ENCODE measurements around the gene IGSF21. TPM values are rescaled to one million over a fixed set of nuclear protein-coding genes. Genes with fewer than 3 reads are reported as not detected.

The IGSF21 gene
- polyA plus RNA-seq, 3 donors = not detected

- H3K27me3 ChIP-seq (ENCODE audit: control insufficient read depth in 2 of 2, insufficient read depth in 2 of 2, low read length in 2 of 2) = no peaks in the 10 kb centered on the region
- no peaks in the 10 kb centered on the region for H3K36me3 ChIP-seq (replicated peaks in 1 of 2; ENCODE audit: control insufficient read depth in 1 of 2, insufficient read depth in 2 of 2, low read length in 2 of 2)
- H3K79me2 ChIP-seq (ENCODE audit: insufficient read depth, low read length) = no peaks in the 10 kb centered on the region
- WGBS (ENCODE audit: insufficient coverage) = 0% methylated on average over 1 of the region's 3 CpGs
- no peaks in the 10 kb centered on the region for H3K36me3 Mint-ChIP-seq
- no peak overlapping the region for H3K4me3 Mint-ChIP-seq
- H3K4me1 ChIP-seq (ENCODE audit: control insufficient read depth in 1 of 2, insufficient read depth in 2 of 2, low read length in 2 of 2) = no peaks in the 10 kb centered on the region
- no peaks in the 10 kb centered on the region for H4K20me1 ChIP-seq (ENCODE audit: insufficient read depth, low read length)
- H3K27ac Mint-ChIP-seq = no peak overlapping the region
- H3K9me3 Mint-ChIP-seq = no peaks in the 10 kb centered on the region
- H3K27ac ChIP-seq (ENCODE audit: low read depth in 1 of 2, low read length in 2 of 2) = no peak overlapping the region
- DNase-seq = no peak
- H2AFZ ChIP-seq (ENCODE audit: insufficient read depth, low read depth, low read length, poor library complexity, severe bottlenecking) = no peak overlapping the region
- peaks cover 3 to 12% (median 11%) of the 10 kb centered on the region in 3 donors for H3K27me3 Mint-ChIP-seq (ENCODE audit: low read depth in 3 of 3)
- TF ChIP-seq CTCF (IDR thresholded peaks at IDR 0.05) = no peak
- H3K4me3 ChIP-seq (replicated peaks in 1 of 3; ENCODE audit: low read depth in 2 of 3, low read length in 3 of 3) = no peak overlapping the region
- no peaks in the 10 kb centered on the region for H3K4me1 Mint-ChIP-seq
- H3K4me2 ChIP-seq (replicated peaks; ENCODE audit: extremely low read depth, low read length, poor library complexity, severe bottlenecking) = no peak overlapping the region
- intact Hi-C loops (cut with micrococcal nuclease) = no loop called here
- no peak overlapping the region for H3K9ac ChIP-seq (ENCODE audit: insufficient read depth, low read length, poor library complexity, severe bottlenecking)
- H3K9me3 ChIP-seq (replicated peaks in 1 of 2; ENCODE audit: control insufficient read depth in 1 of 2, insufficient read depth in 1 of 2, low read length in 2 of 2) = no peaks in the 10 kb centered on the region
Observed at GRCh38 chr1:18348354-18348753, 240.8 kb downstream of the IGSF21 start.

- intact Hi-C loops (cut with micrococcal nuclease) = no loop called here
- WGBS (ENCODE audit: insufficient coverage) = 48% methylated on average over 15 of the region's 18 CpGs
- H3K9ac ChIP-seq (ENCODE audit: insufficient read depth, low read length, poor library complexity, severe bottlenecking) = no peak overlapping the region
- no peaks in the 10 kb centered on the region for H3K79me2 ChIP-seq (ENCODE audit: insufficient read depth, low read length)
- H3K9me3 ChIP-seq (replicated peaks in 1 of 2; ENCODE audit: control insufficient read depth in 1 of 2, insufficient read depth in 1 of 2, low read length in 2 of 2) = no peaks in the 10 kb centered on the region
- no peak for DNase-seq
- Mint-ChIP-seq H3K36me3 (no peaks in the 10 kb centered on the region), H3K27ac (no peak overlapping the region), H3K4me3 (no peak overlapping the region), H3K4me1 (no peaks in the 10 kb centered on the region), H3K27me3 (ENCODE audit: low read depth in 3 of 3) (peaks cover 5 to 22% (median 9%) of the 10 kb centered on the region in 3 donors), H3K9me3 (peaks cover 0 to 2% (median 0%) of the 10 kb centered on the region in 7 donors)
- H3K27ac ChIP-seq (ENCODE audit: low read depth in 1 of 2, low read length in 2 of 2) = no peak overlapping the region
- no peak overlapping the region for H2AFZ ChIP-seq (ENCODE audit: insufficient read depth, low read depth, low read length, poor library complexity, severe bottlenecking)
- no peaks in the 10 kb centered on the region for H3K36me3 ChIP-seq (replicated peaks in 1 of 2; ENCODE audit: control insufficient read depth in 1 of 2, insufficient read depth in 2 of 2, low read length in 2 of 2)
- H3K27me3 ChIP-seq (ENCODE audit: control insufficient read depth in 2 of 2, insufficient read depth in 2 of 2, low read length in 2 of 2) = no peaks in the 10 kb centered on the region
- no peaks in the 10 kb centered on the region for H4K20me1 ChIP-seq (ENCODE audit: insufficient read depth, low read length)
- H3K4me1 ChIP-seq (ENCODE audit: control insufficient read depth in 1 of 2, insufficient read depth in 2 of 2, low read length in 2 of 2) = no peaks in the 10 kb centered on the region
- no peak overlapping the region for H3K4me2 ChIP-seq (replicated peaks; ENCODE audit: extremely low read depth, low read length, poor library complexity, severe bottlenecking)
- H3K4me3 ChIP-seq (replicated peaks in 1 of 3; ENCODE audit: low read depth in 2 of 3, low read length in 3 of 3) = no peak overlapping the region
- no peak for TF ChIP-seq CTCF (IDR thresholded peaks at IDR 0.05)
Observed at GRCh38 chr1:18350747-18351146, 243.1 kb downstream of the IGSF21 start.
